H1 (cell line): ENCODE measurements around the gene LRTM1. TPM values are rescaled to one million over a fixed set of nuclear protein-coding genes. Genes with fewer than 3 reads are reported as not detected.
A peak's percentile ranks its signal among the peaks of the same experiment; 100 is the strongest.

ENCODE experiments used
- CTCF ChIA-PET: fragments of 300-600 bp; sonication (Branson Sonifier 250); formaldehyde crosslinking; loops from one replicate; lab custom pipeline; 2021; ENCODE audit not compliant: partially characterized antibody; lab: Charles Lee
- POLR2A ChIA-PET: fragments of 300-600 bp; sonication (Branson Sonifier 250); formaldehyde crosslinking; loops from one replicate; lab custom pipeline; 2021; ENCODE audit warnings: inconsistent platforms; ENCODE audit not compliant: partially characterized antibody; lab: Charles Lee
- DNase-seq, 2 experiments: peaks; one replicate each; pipeline versions ENCODE4 v3.0.0 to v3.0.0-alpha.2; 2010 to 2022; ENCODE audit warnings: low spot score in 2 of 2, low read depth in 1 of 2, mixed read lengths in 1 of 2
- FAIRE-seq: peaks from 2 replicates; lab custom pipeline; 2011; peaks lifted over from hg19 to GRCh38; lab: Jason Lieb, UNC
- H2AFZ ChIP-seq: 2 replicates; pipeline ENCODE4 v1.8.1; 2012; ENCODE audit warnings: low read length, inconsistent platforms
- H2AK5ac ChIP-seq: 2 replicates; pipeline ENCODE4 v1.6.1; 2013; ENCODE audit warnings: low read depth, low read length
- H2BK120ac ChIP-seq: replicated peaks from 2 replicates; pipeline ENCODE3; 2013; ENCODE audit warnings: low read depth, low read length, inconsistent platforms
- H2BK12ac ChIP-seq: 2 replicates; pipeline ENCODE4 v1.6.1; 2013; ENCODE audit warnings: low read depth, low read length
- H2BK15ac ChIP-seq: 2 replicates; pipeline ENCODE4 v1.6.1; 2013; ENCODE audit warnings: low read length
- H2BK20ac ChIP-seq: 2 replicates; pipeline ENCODE4 v1.6.1; 2013; ENCODE audit warnings: low read length
- H2BK5ac ChIP-seq: 2 replicates; pipeline ENCODE4 v1.6.1; 2013; ENCODE audit warnings: low read depth, low read length
- H3K14ac ChIP-seq: 2 replicates; pipeline ENCODE4 v1.6.1; 2013; ENCODE audit warnings: inconsistent platforms; ENCODE audit not compliant: insufficient read length
- H3K18ac ChIP-seq: 2 replicates; pipeline ENCODE4 v1.6.1; 2013; ENCODE audit warnings: low read length; ENCODE audit errors: extremely low read depth
- H3K23ac ChIP-seq: 2 replicates; pipeline ENCODE4 v1.6.1; 2013; ENCODE audit warnings: inconsistent platforms; ENCODE audit not compliant: insufficient read length
- H3K23me2 ChIP-seq: 2 replicates; pipeline ENCODE4 v1.6.1; 2013; ENCODE audit warnings: low read depth, low read length
- H3K27ac ChIP-seq: 2 replicates; pipeline ENCODE4 v1.6.1; 2011; ENCODE audit warnings: low read depth, low read length, inconsistent platforms
- H3K27me3 ChIP-seq, 4 experiments: replicated peaks in 1 of 4; 1 replicate in 1 of 4; 2 replicates in 3 of 4; pipeline versions ENCODE4 v1.6.1 to v1.8.1; 2011 to 2013; ENCODE audit warnings: low read length in 3 of 4, mild to moderate bottlenecking in 3 of 4, inconsistent platforms in 2 of 4, mixed read lengths in 2 of 4, moderate library complexity in 1 of 4; ENCODE audit not compliant: control insufficient read depth in 3 of 4, insufficient read depth in 3 of 4; ENCODE audit errors: extremely low read depth in 1 of 4
- H3K36me3 ChIP-seq, 4 experiments: 2 replicates each; pipeline versions ENCODE4 v1.6.1 to v1.8.1; 2011 to 2013; ENCODE audit warnings: mild to moderate bottlenecking in 4 of 4, low read length in 3 of 4, moderate library complexity in 2 of 4, control low read depth in 1 of 4, inconsistent platforms in 1 of 4; ENCODE audit not compliant: insufficient read depth in 4 of 4, control insufficient read depth in 2 of 4
- H3K4ac ChIP-seq: replicated peaks from 2 replicates; pipeline ENCODE3; 2013; ENCODE audit warnings: low read length, low read depth, mixed read lengths, inconsistent platforms; ENCODE audit not compliant: insufficient read length
- H3K4me1 ChIP-seq, 4 experiments: replicated peaks in 1 of 4; 1 replicate in 1 of 4; 2 replicates in 3 of 4; pipeline versions ENCODE4 v1.6.1 to v1.8.1; 2011 to 2013; ENCODE audit warnings: low read length in 3 of 4, inconsistent platforms in 2 of 4, mixed read lengths in 1 of 4; ENCODE audit not compliant: insufficient read depth in 4 of 4, control insufficient read depth in 3 of 4
- H3K4me2 ChIP-seq, 2 experiments: 2 replicates each; pipeline versions ENCODE4 v1.6.1 to v1.8.1; 2011 to 2013; ENCODE audit warnings: low read depth in 2 of 2, low read length in 2 of 2, control low read depth in 1 of 2, inconsistent platforms in 1 of 2, mild to moderate bottlenecking in 1 of 2; ENCODE audit not compliant: insufficient read depth in 1 of 2
- H3K4me3 ChIP-seq, 4 experiments: fragments of 200-600, 300-600 bp in 1 of 4; sonication (generic), shearing (Covaris generic), sonication (Bioruptor Twin) in 1 of 4; 2 replicates each; pipeline versions ENCODE4 v1.5.1 to v1.8.1; 2011 to 2016; ENCODE audit warnings: low read length in 4 of 4, low read depth in 3 of 4, control low read depth in 2 of 4, inconsistent platforms in 2 of 4, mild to moderate bottlenecking in 2 of 4, mixed read lengths in 1 of 4, moderate library complexity in 1 of 4; ENCODE audit not compliant: insufficient read depth in 2 of 4; ENCODE audit errors: extremely low read depth in 1 of 4
- H3K56ac ChIP-seq: replicated peaks from 2 replicates; pipeline ENCODE3; 2013; ENCODE audit warnings: low read depth, mild to moderate bottlenecking, mixed read lengths, low read length, inconsistent platforms; ENCODE audit not compliant: insufficient read length
- H3K79me1 ChIP-seq: 2 replicates; pipeline ENCODE4 v1.6.1; 2013; ENCODE audit warnings: low read depth, low read length, control low read depth
- H3K79me2 ChIP-seq, 2 experiments: 2 replicates each; pipeline versions ENCODE4 v1.6.1 to v1.8.1; 2012 to 2013; ENCODE audit warnings: low read length in 2 of 2, mild to moderate bottlenecking in 2 of 2, inconsistent platforms in 1 of 2; ENCODE audit not compliant: insufficient read depth in 2 of 2, control insufficient read depth in 1 of 2
- H3K9ac ChIP-seq, 4 experiments: replicated peaks in 1 of 4; 1 replicate in 1 of 4; 2 replicates in 3 of 4; pipeline versions ENCODE4 v1.6.1 to v1.8.1; 2011 to 2013; ENCODE audit warnings: low read depth in 3 of 4, low read length in 3 of 4, control low read depth in 2 of 4, mild to moderate bottlenecking in 2 of 4, moderate library complexity in 2 of 4, inconsistent platforms in 1 of 4; ENCODE audit errors: extremely low read depth in 1 of 4
- H3K9me3 ChIP-seq, 2 experiments: 2 replicates each; pipeline versions ENCODE4 v1.6.1 to v1.8.1; 2012 to 2013; ENCODE audit warnings: mild to moderate bottlenecking in 2 of 2, moderate library complexity in 2 of 2, control low read depth in 1 of 2, inconsistent platforms in 1 of 2, low read depth in 1 of 2, low read length in 1 of 2, mixed read lengths in 1 of 2; ENCODE audit not compliant: insufficient read depth in 2 of 2
- H4K20me1 ChIP-seq, 2 experiments: replicated peaks in 1 of 2; 2 replicates each; pipeline versions ENCODE3 to v1.8.1; 2011 to 2013; ENCODE audit warnings: inconsistent platforms in 2 of 2, low read length in 2 of 2, mild to moderate bottlenecking in 1 of 2; ENCODE audit not compliant: insufficient read depth in 2 of 2, control insufficient read depth in 1 of 2
- H4K5ac ChIP-seq: 2 replicates; pipeline ENCODE4 v1.6.1; 2013; ENCODE audit warnings: low read length, low read depth, mixed read lengths, inconsistent platforms; ENCODE audit not compliant: insufficient read length
- H4K8ac ChIP-seq: 2 replicates; pipeline ENCODE4 v1.8.0; 2013; ENCODE audit warnings: mild to moderate bottlenecking, moderate library complexity, low read length, inconsistent platforms; ENCODE audit not compliant: insufficient read depth; ENCODE audit errors: extremely low read depth
- H4K91ac ChIP-seq: replicated peaks from 2 replicates; pipeline ENCODE3; 2013; ENCODE audit warnings: low read length, mixed read lengths, inconsistent platforms; ENCODE audit not compliant: insufficient read length
- SRF ChIP-seq: IDR thresholded peaks from 2 replicates; pipeline ENCODE4 v1.6.1; 2011; ENCODE audit warnings: mild to moderate bottlenecking, low read depth, low read length, moderate library complexity
- polyA plus RNA-seq, 7 experiments: library from polyadenylated mRNA; depleted of rRNA in 3 of 7; stranded (reverse) in 5 of 7; unstranded in 2 of 7; fragments of >200 nt in 5 of 7; fragments of 200-250 nt in 2 of 7; gene quantifications; 1 replicate in 5 of 7; 2 replicates in 1 of 7; 4 replicates in 1 of 7; pipeline versions ENCODE4 v1.2.1 to v1.2.3, GENCODE V29; 2011 to 2013; ENCODE audit warnings: missing spikeins in 2 of 7, mixed read lengths in 2 of 7
- total RNA-seq: library from RNA; stranded (reverse); fragmentation: NEBNext Ultra II Directional; extraction: Animal tissue kit (Norgen Biotek cat#: 25700); gene quantifications from 2 replicates; pipeline ENCODE4 v1.2.1, GENCODE V29; 2021
- TF ChIP-seq, protein P1 (sequence below): IDR thresholded peaks from 2 replicates; pipeline ENCODE4 v1.6.1; 2011; ENCODE audit warnings: low read length, improper control_type of control experiment

The LRTM1 gene
- total and polyA plus RNA-seq, 2 of the 8 experiments (the other 6 are each of a cell fraction or from before 2014, with no cell fraction given), result not detected

GRCh38 chr3:54916732-54917131, 11.1 kb downstream of the LRTM1 start:
- Histone ChIP-seq H3K56ac (no peak overlapping the region), H2AFZ (no peak overlapping the region), H2BK20ac (no peak overlapping the region), H2BK5ac (no peak overlapping the region), H3K4ac (no peak overlapping the region), H3K9me3 (peaks cover 0 to 5% of the 10 kb centered on the region in 2 experiments; a peak in 3 of 4 replicates), H3K27me3 (no peaks in the 10 kb centered on the region), H3K9ac (no peak overlapping the region), H3K23ac (no peak overlapping the region), H3K27ac (no peak overlapping the region), H3K14ac (no peak overlapping the region), H4K5ac (no peak overlapping the region)
- no peak for FAIRE-seq
- TF ChIP-seq, protein P1, sequence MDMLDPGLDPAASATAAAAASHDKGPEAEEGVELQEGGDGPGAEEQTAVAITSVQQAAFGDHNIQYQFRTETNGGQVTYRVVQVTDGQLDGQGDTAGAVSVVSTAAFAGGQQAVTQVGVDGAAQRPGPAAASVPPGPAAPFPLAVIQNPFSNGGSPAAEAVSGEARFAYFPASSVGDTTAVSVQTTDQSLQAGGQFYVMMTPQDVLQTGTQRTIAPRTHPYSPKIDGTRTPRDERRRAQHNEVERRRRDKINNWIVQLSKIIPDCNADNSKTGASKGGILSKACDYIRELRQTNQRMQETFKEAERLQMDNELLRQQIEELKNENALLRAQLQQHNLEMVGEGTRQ, result no peak
- peak; percentile 50; the same call in 1 of the 2 replicates for TF ChIP-seq SRF
- TF ChIP-seq, all 59 proteins: peak for 1
- no peak overlapping the region for H4K91ac ChIP-seq
- no peak overlapping the region for H3K18ac ChIP-seq
- H3K79me1 ChIP-seq, result no peaks in the 10 kb centered on the region
- no peaks in the 10 kb centered on the region for H3K23me2 ChIP-seq
- ChIA-PET POLR2A (interaction anchor here (0.8 kb wide), 1 partner anchor 15 kb away, joined by 3 read pairs; no protein-coding TSS in a partner anchor), CTCF (no interaction called here)
- 0 out of 8 replicates have a peak, but pooled peaks cover 0 to 4% (median 0%) of the 10 kb centered on the region in 4 experiments for H3K36me3 ChIP-seq
- no peak overlapping the region for H4K8ac ChIP-seq
- no peak overlapping the region for H2AK5ac ChIP-seq
- no peak for DNase-seq
- H3K79me2 ChIP-seq, result no peaks in the 10 kb centered on the region
- no peak overlapping the region for H3K4me2 ChIP-seq
- H3K4me3 ChIP-seq, result no peak overlapping the region
- H2BK12ac ChIP-seq, result no peak overlapping the region
- no peaks in the 10 kb centered on the region for H3K4me1 ChIP-seq
- H2BK15ac ChIP-seq, result no peak overlapping the region
- no peaks in the 10 kb centered on the region for H4K20me1 ChIP-seq
- H2BK120ac ChIP-seq, result no peak overlapping the region
